ENCODE results near the gene NKAIN2.
"Not testable (repeated sequence)": the region's sequence is repeated elsewhere in the genome, so short reads cannot be mapped to it uniquely, and the experiment has no call there.

The NKAIN2 gene

GRCh38 chr6:124099520-124099919 is 295.9 kb downstream of the NKAIN2 start:
- DNase-seq (ENCODE audit: low read depth): no peak

GRCh38 chr6:124110514-124110913 is 306.8 kb downstream of the NKAIN2 start:
- DNase-seq (ENCODE audit: low read depth): no peak

- DNase-seq (ENCODE audit: low read depth): no peak
Observed at GRCh38 chr6:124119596-124119995, 315.9 kb downstream of the NKAIN2 start.

GRCh38 chr6:124123617-124124209 is 320.0 kb downstream of the NKAIN2 start:
- DNase-seq (ENCODE audit: low read depth): no peak

GRCh38 chr6:124131259-124131658 is 327.6 kb downstream of the NKAIN2 start:
- DNase-seq (ENCODE audit: low read depth): no peak

- no peak for DNase-seq (ENCODE audit: low read depth)
Observed at GRCh38 chr6:124131779-124132178, 328.1 kb downstream of the NKAIN2 start.

- DNase-seq (ENCODE audit: low read depth): no peak
Observed at GRCh38 chr6:124132256-124132655, 328.6 kb downstream of the NKAIN2 start.

GRCh38 chr6:124142852-124143251 is 339.2 kb downstream of the NKAIN2 start:
- no peak for DNase-seq (ENCODE audit: low read depth)

GRCh38 chr6:124143435-124143834 is 339.8 kb downstream of the NKAIN2 start:
- DNase-seq (ENCODE audit: low read depth): no peak

GRCh38 chr6:124147621-124148020 is 344.0 kb downstream of the NKAIN2 start:
- no peak for DNase-seq (ENCODE audit: low read depth)

GRCh38 chr6:124148236-124148957 is 344.7 kb downstream of the NKAIN2 start:
- DNase-seq (ENCODE audit: low read depth): no peak

GRCh38 chr6:124149646-124150045 is 346.0 kb downstream of the NKAIN2 start:
- no peak for DNase-seq (ENCODE audit: low read depth)

GRCh38 chr6:124158024-124158423 is 354.4 kb downstream of the NKAIN2 start:
- DNase-seq (ENCODE audit: low read depth): no peak

GRCh38 chr6:124163676-124164075 is 360.0 kb downstream of the NKAIN2 start:
- DNase-seq (ENCODE audit: low read depth): no peak

GRCh38 chr6:124164343-124164742 is 360.7 kb downstream of the NKAIN2 start:
- no peak for DNase-seq (ENCODE audit: low read depth)

GRCh38 chr6:124167249-124167648 is 363.6 kb downstream of the NKAIN2 start:
- DNase-seq (ENCODE audit: low read depth): not testable (repeated sequence)

GRCh38 chr6:124190256-124190655 is 386.6 kb downstream of the NKAIN2 start:
- no peak for DNase-seq (ENCODE audit: low read depth)

- DNase-seq (ENCODE audit: low read depth): no peak
Observed at GRCh38 chr6:124193132-124193531, 389.5 kb downstream of the NKAIN2 start.

GRCh38 chr6:124197148-124197547 is 393.5 kb downstream of the NKAIN2 start:
- DNase-seq (ENCODE audit: low read depth): no peak

- DNase-seq (ENCODE audit: low read depth): no peak
Observed at GRCh38 chr6:124199286-124199685, 395.6 kb downstream of the NKAIN2 start.

GRCh38 chr6:124200661-124201060 is 397.0 kb downstream of the NKAIN2 start:
- DNase-seq (ENCODE audit: low read depth): no peak

GRCh38 chr6:124203101-124203811 is 399.6 kb downstream of the NKAIN2 start:
- DNase-seq (ENCODE audit: low read depth): no peak

- DNase-seq (ENCODE audit: low read depth): no peak
Observed at GRCh38 chr6:124203812-124204167, 400.1 kb downstream of the NKAIN2 start.
